AG09319 (cell line): ENCODE results near the gene HOXD11.

Experiments
- DNase-seq: peaks from one replicate; pipeline ENCODE4 v3.0.0-alpha.2; 2010; ENCODE audit warnings: low read depth; ENCODE audit errors: extremely low read depth
- CTCF ChIP-seq: IDR thresholded peaks from 2 replicates; pipeline ENCODE4 v1.5.1; 2011; ENCODE audit warnings: low read depth, mild to moderate bottlenecking, inconsistent platforms, low read length, moderate library complexity

HOXD11 gene

GRCh38 chr2:176101842-176102241 lies 5.2 kb upstream of the HOXD11 start:
- DNase-seq, result no peak
- no peak for TF ChIP-seq CTCF

GRCh38 chr2:176102309-176102866 lies 4.7 kb upstream of the HOXD11 start:
- DNase-seq, result no peak
- no peak for TF ChIP-seq CTCF

- TF ChIP-seq CTCF, result no peak
- DNase-seq, result no peak
These were observed 3.9 kb upstream of the HOXD11 start for GRCh38 chr2:176103194-176103593.

GRCh38 chr2:176103742-176104315 lies 3.3 kb upstream of the HOXD11 start:
- DNase-seq, result no peak

GRCh38 chr2:176104316-176105077 lies 2.6 kb upstream of the HOXD11 start:
- no peak for DNase-seq
- no peak for TF ChIP-seq CTCF

More at GRCh38 chr2:176103742-176104315, 3.3 kb upstream of the HOXD11 start:
- TF ChIP-seq CTCF, result no peak

- DNase-seq, result no peak
- TF ChIP-seq CTCF, result no peak
These were observed 1.9 kb upstream of the HOXD11 start for GRCh38 chr2:176105078-176105729.
